HG03097 (cell line): ENCODE measurements around the gene RHOD.

Source experiments
- ATAC-seq: cut with Tn5 transposase; IDR thresholded peaks from one replicate; pipeline ENCODE4 v1.9.1; 2021; ENCODE audit not compliant: unreplicated experiment, low FRiP score

Gene RHOD

DNA sequence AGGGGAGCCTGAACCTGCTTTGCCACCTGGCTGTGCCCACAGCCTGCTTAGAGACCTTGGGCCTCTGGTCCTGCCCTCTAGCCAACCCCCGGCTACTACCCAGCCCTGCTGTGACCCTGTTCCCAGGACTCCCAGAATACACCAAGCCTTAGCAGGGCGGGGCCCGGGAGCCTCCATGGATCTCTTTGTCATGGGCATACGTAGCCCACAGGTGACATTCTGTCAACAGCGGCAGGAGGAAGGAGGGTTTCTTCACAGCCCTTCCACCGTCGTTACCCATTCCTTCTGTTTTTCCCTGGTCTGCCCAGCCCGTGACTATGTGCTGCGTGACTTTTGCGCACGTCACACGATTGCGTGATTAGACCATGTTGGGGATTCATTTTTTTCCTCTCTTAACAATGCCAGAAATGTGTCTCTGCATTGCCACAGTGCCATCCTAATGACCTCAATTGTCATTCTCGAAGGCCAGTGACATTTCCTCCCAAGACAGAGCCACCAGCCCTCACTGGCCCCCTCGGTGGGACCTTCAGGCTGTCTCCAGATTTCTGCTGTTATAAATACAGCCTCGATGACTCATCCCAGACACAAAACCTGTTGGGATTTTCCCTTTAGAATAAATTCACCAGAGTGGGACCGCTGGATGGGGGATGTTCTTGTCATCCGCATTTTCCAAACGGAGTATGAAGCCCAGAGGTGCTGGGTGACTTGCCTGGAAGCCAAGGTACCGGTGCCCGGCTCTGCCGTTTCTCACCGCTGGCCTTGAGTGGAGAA is 24.7 kb upstream of the RHOD start:
- ATAC-seq = no peak

DNA sequence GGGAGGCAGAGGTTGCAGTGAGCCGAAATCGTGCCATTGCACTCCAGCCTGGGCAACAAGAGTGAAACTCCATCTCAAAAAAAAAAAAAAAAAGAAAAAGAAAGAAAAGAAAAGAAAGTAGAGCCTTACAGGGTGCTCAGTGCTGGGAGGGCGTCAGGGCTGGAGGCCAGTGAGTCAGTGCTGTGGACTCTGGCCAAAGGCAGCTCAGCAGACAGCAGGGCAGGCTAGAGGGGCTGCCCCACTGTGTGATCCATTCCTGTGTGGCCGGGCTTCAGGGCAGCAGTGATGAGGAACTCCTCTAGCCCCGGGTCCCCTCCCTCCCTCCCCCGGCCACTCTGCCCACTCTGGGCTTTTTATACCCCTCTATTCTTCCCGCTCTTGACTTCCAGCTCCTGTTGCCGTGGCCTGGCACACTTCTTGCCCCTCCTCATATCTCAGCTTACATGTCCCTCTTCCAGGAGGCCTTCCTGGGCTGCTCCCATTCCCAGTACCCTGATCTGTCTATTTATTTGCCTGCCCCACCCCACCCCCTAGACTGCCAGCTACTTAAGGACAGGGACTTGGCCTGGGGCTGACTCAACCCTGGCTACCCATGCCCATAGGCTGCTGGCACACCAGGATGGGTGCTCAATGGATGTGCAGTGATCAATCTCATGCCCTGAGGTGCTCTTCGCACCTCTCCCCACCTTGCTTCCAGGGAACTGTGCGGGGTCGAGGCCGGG is 23.7 kb upstream of the RHOD start:
- no peak for ATAC-seq

DNA sequence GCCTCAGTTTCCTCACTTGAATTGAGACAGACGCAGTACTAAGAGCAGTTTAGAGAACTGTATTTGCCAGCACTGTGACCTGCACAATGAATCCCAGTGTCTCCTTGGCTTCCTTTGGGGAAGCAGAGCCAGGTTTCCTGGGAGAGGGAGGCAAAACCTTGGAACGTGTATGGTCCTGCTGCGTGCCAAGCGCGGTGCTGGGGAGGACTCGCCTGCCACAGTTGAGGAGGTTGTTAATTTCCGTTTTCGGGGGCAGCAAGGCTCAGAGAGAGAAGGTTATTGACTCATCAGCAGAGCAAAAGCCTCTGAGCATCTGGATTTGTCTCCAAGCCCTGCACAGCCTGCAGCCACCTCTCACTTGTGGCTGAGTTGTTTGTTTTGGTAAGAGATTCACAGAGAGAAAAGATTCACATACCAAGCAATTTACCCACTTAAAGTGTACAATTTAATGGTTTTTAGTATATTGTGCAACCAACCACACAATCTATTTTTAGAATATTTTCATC is 22.9 kb upstream of the RHOD start:
- no peak for ATAC-seq

- no peak for ATAC-seq
Measured at GRCh38 chr11:67034350-67034749, 22.3 kb upstream of the RHOD start.

DNA sequence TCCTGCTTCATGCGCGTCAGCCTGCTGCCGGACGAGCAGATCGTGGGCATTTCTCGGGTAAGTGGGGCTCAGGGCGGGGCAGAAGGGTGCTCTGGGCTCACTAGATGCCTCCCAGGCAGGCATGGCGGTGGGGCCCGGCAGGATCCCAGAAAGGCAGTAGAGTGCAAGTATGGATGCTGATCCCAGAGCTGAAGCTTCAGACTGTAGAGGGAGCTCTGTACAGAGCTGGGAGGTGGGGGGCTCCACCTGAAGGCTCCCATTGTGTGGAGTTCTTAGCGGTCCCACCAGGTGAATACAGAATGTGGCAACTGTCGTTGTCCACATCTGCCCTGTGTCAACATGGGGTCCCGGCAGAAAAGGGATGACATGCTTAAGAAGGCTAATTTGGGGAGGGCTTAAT is 16.5 kb upstream of the RHOD start:
- ATAC-seq = no peak

DNA sequence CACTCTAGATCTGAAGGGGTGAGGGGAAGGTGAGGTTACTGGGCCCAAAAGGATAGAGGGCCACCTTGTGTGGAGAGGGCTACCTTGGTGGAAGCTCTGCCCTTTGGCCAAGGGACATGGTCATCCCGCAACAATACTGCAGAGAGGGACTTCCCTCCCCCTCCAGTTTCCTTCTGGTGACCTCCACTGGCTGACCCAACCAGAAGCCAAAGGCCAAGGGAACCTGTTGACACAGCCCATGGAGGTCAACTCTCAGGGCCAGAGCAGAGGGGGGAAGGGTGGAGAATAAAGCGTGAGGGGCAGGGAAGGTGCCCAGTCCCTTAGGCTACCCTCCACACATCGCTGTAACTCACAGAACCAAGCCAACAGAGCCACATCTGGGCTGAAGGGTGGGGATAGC is 15.0 kb upstream of the RHOD start:
- no peak for ATAC-seq

GRCh38 chr11:67043572-67044349 is 12.9 kb upstream of the RHOD start:
- no peak for ATAC-seq

DNA sequence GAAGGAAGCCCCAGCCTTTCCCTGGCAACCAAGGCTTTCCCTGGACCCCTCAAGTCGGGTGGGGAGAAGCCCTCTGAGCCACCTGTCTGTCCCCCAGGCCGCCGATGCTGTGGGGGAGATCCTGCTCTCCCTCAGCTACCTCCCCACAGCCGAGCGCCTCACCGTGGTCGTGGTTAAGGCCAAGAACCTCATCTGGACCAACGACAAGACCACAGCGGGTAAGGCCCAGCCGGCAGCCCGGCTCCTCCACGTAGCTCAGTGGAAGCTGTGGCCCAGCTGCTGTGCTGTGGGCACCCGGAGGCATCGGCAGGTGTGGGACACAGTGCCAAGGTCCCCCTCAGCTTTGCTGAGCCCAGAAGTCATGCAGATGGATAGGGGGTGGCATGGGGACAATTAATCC is 12.2 kb upstream of the RHOD start:
- no peak for ATAC-seq

DNA sequence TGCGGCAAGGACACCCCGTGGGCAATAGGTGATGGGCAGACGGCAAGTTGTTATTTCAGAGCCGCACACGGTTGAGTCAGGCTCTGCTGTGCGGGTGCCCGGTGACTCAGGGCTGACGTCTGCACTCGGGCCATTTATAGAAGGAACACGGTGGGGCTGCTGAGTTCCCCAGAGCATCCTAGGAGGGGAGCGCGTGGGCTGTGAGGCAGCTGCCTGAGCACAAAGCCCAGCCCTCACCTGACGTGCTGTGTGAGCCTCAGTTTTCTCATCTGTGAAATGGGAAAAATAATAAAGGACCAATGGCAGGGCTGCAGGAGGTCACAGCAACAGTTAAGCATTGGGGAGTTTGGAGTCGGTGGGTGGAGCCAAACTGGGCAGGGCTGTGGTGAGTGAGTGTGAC is 11.3 kb upstream of the RHOD start:
- ATAC-seq = no peak

GRCh38 chr11:67048515-67049130 is 8.0 kb upstream of the RHOD start:
- no peak for ATAC-seq

DNA sequence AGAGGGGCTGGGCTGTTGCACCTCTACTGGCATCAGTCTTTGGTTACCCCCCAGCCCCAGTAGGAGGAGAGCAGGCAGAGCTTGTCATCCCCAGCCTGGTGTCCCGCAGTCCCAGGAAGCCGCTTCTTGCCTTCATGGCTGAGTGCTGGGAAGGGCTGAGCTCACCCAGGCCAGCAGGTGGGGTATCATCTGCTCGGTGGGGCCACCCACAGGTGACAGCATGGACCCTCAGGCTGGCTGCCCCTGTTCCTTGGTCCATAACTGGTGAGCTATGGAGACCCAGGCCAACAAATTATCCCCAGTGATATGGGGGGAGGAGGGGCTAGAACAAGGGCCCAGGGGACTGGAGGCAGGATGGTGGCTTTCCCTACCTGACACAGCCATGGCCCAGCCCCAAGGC is 6.5 kb upstream of the RHOD start:
- ATAC-seq = no peak

DNA sequence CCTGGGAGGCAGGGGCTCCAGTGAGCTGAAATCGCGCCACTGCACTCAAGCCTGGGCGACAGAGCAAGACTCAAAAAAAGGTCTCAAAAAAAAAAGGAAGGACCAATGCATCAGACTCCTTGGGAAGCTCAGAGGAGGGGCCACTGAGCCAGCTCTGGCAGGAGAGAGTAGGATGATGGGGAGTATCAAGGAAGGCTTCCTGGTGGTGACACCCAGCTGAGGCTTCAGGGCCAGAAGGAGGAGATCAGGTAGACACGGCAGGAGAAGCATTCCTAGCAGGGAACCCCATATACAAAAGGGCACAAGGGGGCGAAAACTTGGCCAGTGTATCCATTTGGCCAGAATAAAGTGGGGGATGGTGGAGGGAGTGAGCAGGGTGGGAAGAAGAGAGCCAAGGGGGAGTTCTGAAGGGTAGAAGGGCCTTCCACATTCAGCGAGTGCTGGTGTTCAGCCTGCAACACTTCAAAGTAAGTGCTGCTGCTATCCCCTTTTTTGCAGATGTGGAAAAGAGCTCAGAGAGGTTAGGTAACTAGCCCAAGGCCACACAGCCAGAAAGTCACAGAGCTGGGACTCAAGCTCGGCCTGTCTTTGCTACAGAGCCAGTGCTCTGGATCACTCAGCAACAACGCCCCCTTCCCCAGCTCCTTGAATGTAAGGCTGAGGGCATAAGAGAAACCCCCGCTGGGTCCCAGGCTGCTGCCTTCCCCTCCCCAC is 5.3 kb upstream of the RHOD start:
- ATAC-seq = no peak

DNA sequence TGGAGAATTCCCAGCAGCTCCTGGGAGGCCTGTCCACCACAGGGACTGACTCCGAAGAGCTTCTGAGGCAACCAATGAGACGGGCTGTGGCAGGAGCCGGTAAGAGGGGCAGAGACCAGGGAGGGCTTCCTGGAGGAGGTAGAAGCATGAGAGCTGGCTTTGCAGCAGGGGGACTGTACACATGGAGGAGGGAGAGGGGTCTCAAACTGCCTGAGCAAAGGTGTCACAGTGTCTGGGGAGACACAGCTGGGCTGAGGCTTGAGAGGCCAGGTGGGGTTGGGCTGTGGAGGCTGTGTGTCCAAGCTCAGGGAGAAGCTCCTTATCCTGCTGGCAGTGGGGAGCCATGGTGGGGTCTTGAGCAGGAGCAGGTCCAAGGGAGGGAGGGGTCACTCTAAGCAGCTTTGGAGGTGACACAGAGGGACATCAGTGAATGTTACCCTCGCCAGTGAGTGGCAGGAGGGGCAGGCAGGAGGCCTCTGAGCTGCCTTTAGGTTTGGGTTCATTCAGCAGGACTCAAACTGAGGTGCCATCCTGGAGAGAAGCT is 4.6 kb upstream of the RHOD start:
- no peak for ATAC-seq

DNA sequence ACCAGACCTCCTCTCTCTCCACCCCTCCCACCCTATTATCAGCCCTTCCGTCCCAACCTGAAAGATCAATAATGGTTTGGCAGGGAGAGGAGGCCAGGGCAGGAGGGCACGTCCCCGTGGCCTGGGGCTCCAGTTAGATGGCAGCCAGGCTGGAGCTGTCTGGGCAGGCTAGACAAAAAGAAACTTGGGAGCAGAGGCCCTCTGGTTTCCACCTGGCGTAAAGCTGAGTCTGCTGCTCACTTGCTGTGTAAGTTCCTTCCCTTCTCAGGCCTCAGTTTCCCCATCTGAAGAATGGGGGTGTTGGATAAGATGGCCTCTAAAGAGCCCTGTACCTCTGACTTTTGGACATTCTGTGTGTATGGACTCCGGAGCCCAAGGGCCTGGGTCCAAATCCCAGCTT is 3.8 kb upstream of the RHOD start:
- ATAC-seq = no peak

GRCh38 chr11:67053896-67054329 is 2.7 kb upstream of the RHOD start:
- no peak for ATAC-seq

DNA sequence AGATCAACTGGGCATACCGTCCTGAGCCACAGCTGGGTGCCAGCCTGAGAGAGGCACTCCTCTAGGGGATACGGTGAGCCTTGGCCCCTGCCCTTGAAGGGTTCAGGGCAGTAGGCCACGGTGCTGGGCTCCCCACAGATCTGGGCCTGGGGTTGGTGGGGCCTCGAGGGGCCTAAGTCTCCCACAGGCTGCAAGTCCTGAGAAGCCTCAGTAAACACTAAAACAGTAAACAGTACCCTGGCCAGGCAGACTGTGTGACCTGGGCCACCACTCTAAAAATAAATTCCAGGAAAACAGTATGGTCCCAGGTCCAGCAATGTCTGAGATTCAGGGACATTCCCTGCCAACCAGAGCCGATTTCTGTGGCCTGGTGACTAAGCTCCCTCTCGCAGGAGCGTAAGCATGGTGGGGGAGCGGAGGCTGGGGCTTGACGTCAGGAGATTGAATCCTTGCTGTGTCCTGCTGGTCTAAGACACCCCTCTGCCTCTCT is 2.3 kb upstream of the RHOD start:
- ATAC-seq = no peak

GRCh38 chr11:67054836-67055523 is 1.7 kb upstream of the RHOD start:
- ATAC-seq = no peak

GRCh38 chr11:67055812-67056211 is 835 bp upstream of the RHOD start:
- no peak for ATAC-seq

GRCh38 chr11:67057205-67057672 is 592 bp downstream of the RHOD start:
- ATAC-seq = no peak
